Measurements from ENCODE around the gene OSR1. TPM values are rescaled to one million over a fixed set of nuclear protein-coding genes. Genes with fewer than 3 reads are reported as not detected.
"Not testable (repeated sequence)": the region's sequence is repeated elsewhere in the genome, so short reads cannot be mapped to it uniquely, and the experiment has no call there.

Gene OSR1
- total RNA-seq, 2 experiments from 2014 or later = not detected

- H3K36me3 Mint-ChIP-seq = no peaks in the 10 kb centered on the region
- POLR2A ChIA-PET = no interaction called here
- no peak overlapping the region for H3K27ac Mint-ChIP-seq
- peaks cover 2% of the 10 kb centered on the region for H3K4me1 Mint-ChIP-seq
- no peak for DNase-seq
- no peaks in the 10 kb centered on the region for H3K27me3 Mint-ChIP-seq
- ATAC-seq (ENCODE audit: low read depth) = no peak
- H3K4me3 Mint-ChIP-seq = no peak overlapping the region
- H3K9me3 Mint-ChIP-seq = no peaks in the 10 kb centered on the region
Observed at GRCh38 chr2:19337202-19337601, 21.2 kb downstream of the OSR1 start.

- peaks cover 2% of the 10 kb centered on the region for H3K4me1 Mint-ChIP-seq
- no peak overlapping the region for H3K27ac Mint-ChIP-seq
- DNase-seq = no peak
- ATAC-seq (ENCODE audit: low read depth) = no peak
- no peaks in the 10 kb centered on the region for H3K36me3 Mint-ChIP-seq
- no peak overlapping the region for H3K4me3 Mint-ChIP-seq
- no peaks in the 10 kb centered on the region for H3K27me3 Mint-ChIP-seq
- H3K9me3 Mint-ChIP-seq = no peaks in the 10 kb centered on the region
- POLR2A ChIA-PET = no interaction called here
Observed at GRCh38 chr2:19336781-19337180, 21.6 kb downstream of the OSR1 start.

- POLR2A ChIA-PET = no interaction called here
- H3K4me3 Mint-ChIP-seq = no peak overlapping the region
- H3K4me1 Mint-ChIP-seq = peaks cover 2% of the 10 kb centered on the region
- H3K36me3 Mint-ChIP-seq = no peaks in the 10 kb centered on the region
- no peak for ATAC-seq (ENCODE audit: low read depth)
- H3K9me3 Mint-ChIP-seq = no peaks in the 10 kb centered on the region
- DNase-seq = no peak
- H3K27ac Mint-ChIP-seq = no peak overlapping the region
- no peaks in the 10 kb centered on the region for H3K27me3 Mint-ChIP-seq
Observed at GRCh38 chr2:19332503-19332902, 25.9 kb downstream of the OSR1 start.

- no peak overlapping the region for H3K4me3 Mint-ChIP-seq
- no peak overlapping the region for H3K27ac Mint-ChIP-seq
- H3K27me3 Mint-ChIP-seq = no peaks in the 10 kb centered on the region
- H3K9me3 Mint-ChIP-seq = no peaks in the 10 kb centered on the region
- peaks cover 2% of the 10 kb centered on the region for H3K4me1 Mint-ChIP-seq
- POLR2A ChIA-PET = no interaction called here
- ATAC-seq (ENCODE audit: low read depth) (no peak), DNase-seq (no peak)
- no peaks in the 10 kb centered on the region for H3K36me3 Mint-ChIP-seq
Observed at GRCh38 chr2:19331450-19331849, 27.0 kb downstream of the OSR1 start.

- Mint-ChIP-seq H3K27ac (no peak overlapping the region), H3K4me3 (no peak overlapping the region), H3K27me3 (no peaks in the 10 kb centered on the region), H3K4me1 (peaks cover 2% of the 10 kb centered on the region), H3K36me3 (no peaks in the 10 kb centered on the region), H3K9me3 (no peaks in the 10 kb centered on the region)
- ATAC-seq (ENCODE audit: low read depth) (no peak), DNase-seq (no peak)
- POLR2A ChIA-PET = no interaction called here
Observed at GRCh38 chr2:19330436-19330835, 28.0 kb downstream of the OSR1 start.

- DNase-seq (no peak), ATAC-seq (ENCODE audit: low read depth) (no peak)
- Mint-ChIP-seq H3K36me3 (no peaks in the 10 kb centered on the region), H3K4me1 (no peaks in the 10 kb centered on the region), H3K4me3 (no peak overlapping the region), H3K9me3 (no peaks in the 10 kb centered on the region), H3K27me3 (no peaks in the 10 kb centered on the region), H3K27ac (no peak overlapping the region)
- POLR2A ChIA-PET = no interaction called here
Observed at GRCh38 chr2:19329445-19329844, 29.0 kb downstream of the OSR1 start.

GRCh38 chr2:19327496-19327895 is 30.9 kb downstream of the OSR1 start:
- no peaks in the 10 kb centered on the region for H3K27me3 Mint-ChIP-seq
- H3K4me3 Mint-ChIP-seq = no peak overlapping the region
- POLR2A ChIA-PET = no interaction called here
- no peaks in the 10 kb centered on the region for H3K4me1 Mint-ChIP-seq
- ATAC-seq (ENCODE audit: low read depth) = no peak
- H3K9me3 Mint-ChIP-seq = no peaks in the 10 kb centered on the region
- H3K27ac Mint-ChIP-seq = no peak overlapping the region
- no peaks in the 10 kb centered on the region for H3K36me3 Mint-ChIP-seq
- DNase-seq = no peak

GRCh38 chr2:19321946-19322345 is 36.5 kb downstream of the OSR1 start:
- H3K27me3 Mint-ChIP-seq = no peaks in the 10 kb centered on the region

GRCh38 chr2:19320813-19321212 is 37.6 kb downstream of the OSR1 start:
- no peaks in the 10 kb centered on the region for H3K4me1 Mint-ChIP-seq
- H3K4me3 Mint-ChIP-seq = no peak overlapping the region
- POLR2A ChIA-PET = no interaction called here
- DNase-seq (no peak), ATAC-seq (ENCODE audit: low read depth) (no peak)
- no peaks in the 10 kb centered on the region for H3K9me3 Mint-ChIP-seq
- no peaks in the 10 kb centered on the region for H3K36me3 Mint-ChIP-seq
- no peaks in the 10 kb centered on the region for H3K27me3 Mint-ChIP-seq
- H3K27ac Mint-ChIP-seq = no peak overlapping the region

More at GRCh38 chr2:19321946-19322345, 36.5 kb downstream of the OSR1 start:
- Mint-ChIP-seq H3K4me1 (no peaks in the 10 kb centered on the region), H3K9me3 (no peaks in the 10 kb centered on the region), H3K4me3 (no peak overlapping the region), H3K36me3 (no peaks in the 10 kb centered on the region), H3K27ac (no peak overlapping the region)
- DNase-seq (no peak), ATAC-seq (ENCODE audit: low read depth) (no peak)
- POLR2A ChIA-PET = no interaction called here

GRCh38 chr2:19319698-19320097 is 38.7 kb downstream of the OSR1 start:
- Mint-ChIP-seq H3K36me3 (no peaks in the 10 kb centered on the region), H3K4me1 (no peaks in the 10 kb centered on the region), H3K9me3 (no peaks in the 10 kb centered on the region), H3K4me3 (no peak overlapping the region), H3K27ac (no peak overlapping the region), H3K27me3 (no peaks in the 10 kb centered on the region)
- no peak for ATAC-seq (ENCODE audit: low read depth)
- POLR2A ChIA-PET = no interaction called here
- DNase-seq = no peak

GRCh38 chr2:19319064-19319463 is 39.4 kb downstream of the OSR1 start:
- POLR2A ChIA-PET = no interaction called here
- no peak overlapping the region for H3K4me3 Mint-ChIP-seq
- no peaks in the 10 kb centered on the region for H3K27me3 Mint-ChIP-seq
- ATAC-seq (ENCODE audit: low read depth) = no peak
- no peak for DNase-seq
- no peaks in the 10 kb centered on the region for H3K36me3 Mint-ChIP-seq
- no peak overlapping the region for H3K27ac Mint-ChIP-seq
- H3K4me1 Mint-ChIP-seq = no peaks in the 10 kb centered on the region
- no peaks in the 10 kb centered on the region for H3K9me3 Mint-ChIP-seq

- H3K4me3 Mint-ChIP-seq = no peak overlapping the region
- no peaks in the 10 kb centered on the region for H3K27me3 Mint-ChIP-seq
- H3K9me3 Mint-ChIP-seq = no peaks in the 10 kb centered on the region
- DNase-seq = no peak
- no peaks in the 10 kb centered on the region for H3K4me1 Mint-ChIP-seq
- POLR2A ChIA-PET = no interaction called here
- no peak for ATAC-seq (ENCODE audit: low read depth)
- H3K36me3 Mint-ChIP-seq = no peaks in the 10 kb centered on the region
- H3K27ac Mint-ChIP-seq = no peak overlapping the region
Observed at GRCh38 chr2:19313553-19313952, 44.9 kb downstream of the OSR1 start.

- DNase-seq = no peak
- Mint-ChIP-seq H3K9me3 (no peaks in the 10 kb centered on the region), H3K4me3 (no peak overlapping the region), H3K36me3 (no peaks in the 10 kb centered on the region), H3K27ac (no peak overlapping the region), H3K4me1 (no peaks in the 10 kb centered on the region), H3K27me3 (no peaks in the 10 kb centered on the region)
- POLR2A ChIA-PET = no interaction called here
- ATAC-seq (ENCODE audit: low read depth) = no peak
Observed at GRCh38 chr2:19312949-19313348, 45.5 kb downstream of the OSR1 start.

- H3K27me3 Mint-ChIP-seq; H3K4me3 Mint-ChIP-seq; POLR2A ChIA-PET; ATAC-seq (ENCODE audit: low read depth); H3K4me1 Mint-ChIP-seq; DNase-seq; H3K36me3 Mint-ChIP-seq; H3K9me3 Mint-ChIP-seq; H3K27ac Mint-ChIP-seq: not testable (repeated sequence)
Observed at GRCh38 chr2:19306065-19306464, 52.4 kb downstream of the OSR1 start.

- H3K4me3 Mint-ChIP-seq; H3K27ac Mint-ChIP-seq; POLR2A ChIA-PET; DNase-seq; H3K36me3 Mint-ChIP-seq; H3K9me3 Mint-ChIP-seq; ATAC-seq (ENCODE audit: low read depth); H3K27me3 Mint-ChIP-seq; H3K4me1 Mint-ChIP-seq: not testable (repeated sequence)
Observed at GRCh38 chr2:19305400-19306055, 52.9 kb downstream of the OSR1 start.

Measured in activated naive CD8-positive, alpha-beta T cell treated with anti-CD3 and anti-CD28 coated beads, Interleukin-2, amount 10 ng/mL, durations not matched to agents 7 days and 5 days (primary cell).